Activated CD8-positive, alpha-beta memory T cell treated with anti-CD3 and anti-CD28 coated beads for 36 hours (primary cell): ENCODE data around the gene TRAPPC3. TPM values are rescaled to one million over a fixed set of nuclear protein-coding genes. Genes with fewer than 3 reads are reported as not detected.

ENCODE experiments used
- CTCF ChIA-PET: fragments of 350-600 bp; sonication (Branson Sonifier 250); formaldehyde crosslinking; loops from one replicate; lab custom pipeline; 2021; ENCODE audit warnings: antibody characterized with exemption; lab: Charles Lee
- POLR2A ChIA-PET: fragments of 350-600 bp; sonication (Branson Sonifier 250); formaldehyde crosslinking; loops from one replicate; lab custom pipeline; 2021; ENCODE audit warnings: antibody characterized with exemption; lab: Charles Lee
- total RNA-seq, 2 experiments: library from RNA; stranded (reverse); gene quantifications; one replicate each; pipeline ENCODE4 v1.2.3, GENCODE V29; 2021

Gene TRAPPC3
- total RNA-seq, 2 experiments from 2014 or later: 60.6 to 64.0 TPM

GRCh38 chr1:36122062-36123030 lies 26.9 kb downstream of the TRAPPC3 start:
- ChIA-PET CTCF (interaction anchor here (0.6 kb wide), 1 partner anchor 403 kb away, joined by 4 read pairs; no protein-coding TSS in a partner anchor), POLR2A (no interaction called here)

- ChIA-PET CTCF (interaction anchor here (0.7 to 1.0 kb wide), 2 partner anchors 15 to 19 kb away, joined by 3 to 7 read pairs; no protein-coding TSS in a partner anchor), POLR2A (no interaction called here)
These were observed 29.8 kb downstream of the TRAPPC3 start for GRCh38 chr1:36119456-36119855.

- ChIA-PET CTCF (interaction anchor here (0.6 to 1.2 kb wide), 4 partner anchors 16 to 157 kb away, joined by 3 to 7 read pairs (median 5); no protein-coding TSS in a partner anchor), POLR2A (interaction anchor here (0.7 kb wide), 1 partner anchor 9 kb away, joined by 7 read pairs; no protein-coding TSS in a partner anchor)
These were observed 30.7 kb downstream of the TRAPPC3 start for GRCh38 chr1:36118447-36119204.

- ChIA-PET POLR2A (no interaction called here), CTCF (interaction anchor here (0.7 to 1.5 kb wide), 2 partner anchors 20 to 38 kb away, joined by 3 read pairs; no protein-coding TSS in a partner anchor)
These were observed 32.4 kb downstream of the TRAPPC3 start for GRCh38 chr1:36116901-36117300.

- ChIA-PET CTCF (interaction anchor here (0.6 to 0.9 kb wide), 2 partner anchors 19 to 154 kb away, joined by 3 read pairs; no protein-coding TSS in a partner anchor), POLR2A (no interaction called here)
These were observed 33.4 kb downstream of the TRAPPC3 start for GRCh38 chr1:36115931-36116330.

GRCh38 chr1:36115200-36115669 lies 34.1 kb downstream of the TRAPPC3 start:
- POLR2A ChIA-PET: no interaction called here
- CTCF ChIA-PET: interaction anchor here (0.9 kb wide), 1 partner anchor 19 kb away, joined by 3 read pairs; no protein-coding TSS in a partner anchor

GRCh38 chr1:36114371-36114770 lies 34.9 kb downstream of the TRAPPC3 start:
- CTCF ChIA-PET: no interaction called here
- POLR2A ChIA-PET: no interaction called here

- ChIA-PET CTCF (no interaction called here), POLR2A (no interaction called here)
These were observed 36.5 kb downstream of the TRAPPC3 start for GRCh38 chr1:36112823-36113222.

GRCh38 chr1:36111151-36111550 lies 38.1 kb downstream of the TRAPPC3 start:
- CTCF ChIA-PET: interaction anchor here (1.4 to 2.7 kb wide), 2 partner anchors 11 to 23 kb away, joined by 4 to 16 read pairs; no protein-coding TSS in a partner anchor
- POLR2A ChIA-PET: interaction anchor here (1.0 kb wide), 1 partner anchor 34 kb away, joined by 3 read pairs; no protein-coding TSS in a partner anchor

- ChIA-PET POLR2A (no interaction called here), CTCF (interaction anchor here (0.8 to 2.5 kb wide), 2 partner anchors 8 to 25 kb away, joined by 3 to 9 read pairs; no protein-coding TSS in a partner anchor)
These were observed 40.1 kb downstream of the TRAPPC3 start for GRCh38 chr1:36109041-36109679.

GRCh38 chr1:36108314-36108713 lies 41.0 kb downstream of the TRAPPC3 start:
- ChIA-PET CTCF (interaction anchor here (2.5 kb wide), 1 partner anchor 26 kb away, joined by 9 read pairs; no protein-coding TSS in a partner anchor), POLR2A (no interaction called here)

- ChIA-PET POLR2A (no interaction called here), CTCF (interaction anchor here (1.1 to 2.5 kb wide), 3 partner anchors 27 to 42 kb away, joined by 3 to 9 read pairs (median 6); partner anchors contain the start of gene TRAPPC3)
These were observed 41.9 kb downstream of the TRAPPC3 start for GRCh38 chr1:36107394-36107793.

- ChIA-PET POLR2A (no interaction called here), CTCF (interaction anchor here (0.7 to 1.4 kb wide), 2 partner anchors 43 to 549 kb away, joined by 3 to 6 read pairs; partner anchors contain the start of gene TRAPPC3)
These were observed 43.0 kb downstream of the TRAPPC3 start for GRCh38 chr1:36106269-36106668.

- ChIA-PET CTCF (interaction anchor here (0.8 to 4.3 kb wide), 3 partner anchors 8 to 59 kb away, joined by 3 to 42 read pairs (median 3); no protein-coding TSS in a partner anchor), POLR2A (no interaction called here)
These were observed 47.7 kb downstream of the TRAPPC3 start for GRCh38 chr1:36101546-36101945.

GRCh38 chr1:36100376-36100775 lies 48.9 kb downstream of the TRAPPC3 start:
- CTCF ChIA-PET: interaction anchor here (0.8 to 4.3 kb wide), 7 partner anchors 10 to 269 kb away, joined by 3 to 42 read pairs (median 4); no protein-coding TSS in a partner anchor
- POLR2A ChIA-PET: no interaction called here

GRCh38 chr1:36099681-36100341 lies 49.5 kb downstream of the TRAPPC3 start:
- POLR2A ChIA-PET: no interaction called here
- CTCF ChIA-PET: interaction anchor here (0.6 to 4.3 kb wide), 8 partner anchors 11 to 269 kb away, joined by 3 to 42 read pairs (median 4); no protein-coding TSS in a partner anchor

- CTCF ChIA-PET: interaction anchor here (0.9 to 4.3 kb wide), 3 partner anchors 9 to 302 kb away, joined by 3 to 42 read pairs (median 3); no protein-coding TSS in a partner anchor
- POLR2A ChIA-PET: no interaction called here
These were observed 50.5 kb downstream of the TRAPPC3 start for GRCh38 chr1:36098650-36099365.
